GM19240 (cell line): ENCODE measurements around the gene LBH.

Experiments used
- DNase-seq: peaks from one replicate; pipeline ENCODE4 v3.0.0; 2011; ENCODE audit warnings: low spot score; ENCODE audit not compliant: insufficient read length

The LBH gene

GRCh38 chr2:30235008-30235655, 3.8 kb downstream of the LBH start:
- DNase-seq = no peak

DNA sequence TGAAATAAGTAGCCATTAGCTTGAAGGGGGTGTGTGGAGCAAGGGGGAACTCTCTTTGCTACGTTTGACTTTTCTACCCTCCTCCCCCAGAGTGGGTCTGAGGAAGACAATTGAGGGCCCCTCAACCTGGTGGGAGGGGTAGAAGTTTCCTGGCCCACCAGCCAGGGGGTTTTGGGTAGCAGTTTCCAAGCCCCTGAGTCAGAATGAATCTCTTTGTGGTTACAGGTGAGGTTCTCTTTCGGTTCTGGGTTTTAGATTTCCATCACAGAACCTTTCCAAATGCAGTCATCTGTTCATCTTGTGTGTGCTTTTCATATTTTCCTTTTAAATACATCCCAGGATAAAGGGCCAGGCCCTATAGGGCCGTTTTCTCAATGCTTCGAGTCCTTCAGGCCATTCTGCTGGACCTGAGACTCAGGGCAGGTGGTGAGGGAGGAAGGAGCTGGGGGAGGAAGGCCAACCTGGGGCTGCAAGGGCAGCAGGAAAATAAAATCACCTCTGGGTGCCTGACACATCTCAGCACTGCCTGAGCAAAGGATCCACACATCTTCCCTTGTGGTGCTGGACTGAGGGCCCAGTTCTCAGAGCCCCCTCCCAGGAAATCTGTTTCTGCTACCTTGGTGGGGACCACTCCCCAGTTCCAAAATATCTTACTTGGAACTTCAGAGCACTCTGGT, 4.7 kb downstream of the LBH start:
- DNase-seq = no peak

DNA sequence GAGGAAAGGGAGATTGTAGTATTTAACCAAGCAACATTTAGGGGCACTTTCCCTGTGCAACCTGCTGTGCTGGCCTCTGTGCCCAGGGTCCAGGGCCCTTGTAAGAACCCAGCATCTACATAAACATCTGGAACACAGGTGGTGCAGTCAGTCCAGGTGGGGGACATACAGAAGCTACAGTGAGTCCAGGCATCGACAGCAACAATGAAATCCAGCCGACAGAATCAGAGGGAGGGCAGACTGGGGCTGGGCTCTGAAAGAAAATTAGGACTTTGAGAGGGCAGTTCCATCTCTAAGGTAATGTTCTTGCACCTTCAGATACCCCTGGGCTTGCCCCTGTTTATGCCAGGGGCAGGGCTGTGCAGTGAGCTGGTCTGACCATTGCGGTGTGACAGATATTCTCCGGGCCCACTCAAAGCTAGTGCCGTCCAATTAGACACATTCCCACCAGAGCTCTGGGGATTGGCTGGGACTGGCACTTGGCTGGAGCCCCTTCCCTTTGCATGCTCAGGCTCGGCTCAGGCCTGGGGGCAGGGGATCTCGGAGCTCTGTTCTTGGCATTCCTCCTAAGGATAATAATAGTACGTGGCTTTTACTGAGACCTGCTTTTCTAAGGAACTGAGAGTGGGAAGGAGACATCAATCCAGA, 5.4 kb downstream of the LBH start:
- DNase-seq = no peak

DNA sequence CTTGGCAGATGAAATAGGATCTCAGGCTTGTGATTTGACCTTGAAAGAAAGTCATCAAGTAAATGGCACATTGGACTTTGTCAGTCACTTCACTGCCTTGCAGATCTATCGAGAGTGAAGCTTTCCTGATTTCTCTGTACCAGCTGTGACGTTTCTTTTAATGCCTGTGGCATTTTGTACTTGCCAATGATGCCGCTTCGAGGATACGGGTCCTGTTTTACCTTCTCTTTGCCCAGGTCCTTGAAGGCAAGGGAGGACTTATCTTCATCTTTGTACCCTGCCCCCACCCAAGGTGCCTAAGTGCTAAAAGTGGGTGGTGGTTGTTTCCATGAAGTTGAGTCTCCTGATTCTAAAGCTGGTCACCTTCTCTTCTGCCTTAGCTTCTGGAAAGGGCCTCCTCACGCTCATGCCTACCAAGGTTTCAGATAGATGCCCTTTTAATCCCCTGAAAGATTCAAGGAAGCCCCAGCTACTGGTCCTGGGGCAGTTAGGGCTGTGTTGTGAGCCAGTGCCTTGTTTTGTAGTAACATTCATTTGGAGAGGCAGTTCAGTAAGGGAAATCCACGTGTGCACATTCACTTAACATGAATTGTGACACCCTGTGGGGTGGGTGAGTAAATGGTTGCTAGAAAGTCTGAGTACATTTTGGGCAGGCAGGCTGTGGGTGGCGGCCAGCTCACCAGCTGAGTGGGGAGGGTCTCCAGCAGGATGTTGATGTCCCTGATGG, 6.1 kb downstream of the LBH start:
- no peak for DNase-seq

DNA sequence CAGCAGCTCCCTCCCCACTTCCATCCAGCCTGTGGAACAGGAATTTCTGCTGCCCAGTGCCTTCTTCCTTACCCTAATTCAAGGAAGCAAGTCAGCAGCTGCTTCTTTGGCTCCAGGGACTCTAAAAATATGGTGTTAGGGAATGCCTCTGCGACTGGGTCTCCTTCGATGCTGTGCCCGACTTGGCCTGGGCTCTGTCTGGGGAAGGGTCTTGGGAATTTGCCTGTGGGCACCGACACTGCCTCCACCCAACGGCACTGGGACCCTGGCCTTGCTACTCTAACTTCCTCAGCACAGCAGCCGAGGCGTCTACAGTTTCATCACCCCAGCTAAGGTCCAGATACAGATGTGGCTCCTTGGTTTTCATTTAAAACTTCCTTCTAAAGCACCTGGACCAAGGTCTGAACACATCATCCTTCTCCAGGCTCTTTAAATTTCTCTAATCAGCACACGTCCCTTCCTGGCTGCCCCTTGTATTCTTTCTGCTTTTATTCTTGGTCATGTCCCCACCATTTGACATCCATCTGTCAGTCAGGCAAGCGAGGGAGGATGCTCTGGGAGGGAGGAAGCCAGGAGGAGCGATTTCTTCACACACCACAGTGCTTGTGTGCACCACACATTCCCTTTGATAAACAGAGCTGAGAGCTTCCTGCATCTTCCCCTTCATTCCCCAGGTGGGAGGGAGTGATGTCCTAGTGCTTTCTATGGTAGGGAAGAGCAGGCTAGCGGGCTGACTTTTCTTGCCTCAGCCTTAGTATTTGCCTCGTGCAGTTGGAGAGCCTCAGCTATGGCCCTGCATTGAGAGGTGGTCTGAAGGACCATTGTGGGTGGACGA, 6.8 kb downstream of the LBH start:
- DNase-seq = no peak

DNA sequence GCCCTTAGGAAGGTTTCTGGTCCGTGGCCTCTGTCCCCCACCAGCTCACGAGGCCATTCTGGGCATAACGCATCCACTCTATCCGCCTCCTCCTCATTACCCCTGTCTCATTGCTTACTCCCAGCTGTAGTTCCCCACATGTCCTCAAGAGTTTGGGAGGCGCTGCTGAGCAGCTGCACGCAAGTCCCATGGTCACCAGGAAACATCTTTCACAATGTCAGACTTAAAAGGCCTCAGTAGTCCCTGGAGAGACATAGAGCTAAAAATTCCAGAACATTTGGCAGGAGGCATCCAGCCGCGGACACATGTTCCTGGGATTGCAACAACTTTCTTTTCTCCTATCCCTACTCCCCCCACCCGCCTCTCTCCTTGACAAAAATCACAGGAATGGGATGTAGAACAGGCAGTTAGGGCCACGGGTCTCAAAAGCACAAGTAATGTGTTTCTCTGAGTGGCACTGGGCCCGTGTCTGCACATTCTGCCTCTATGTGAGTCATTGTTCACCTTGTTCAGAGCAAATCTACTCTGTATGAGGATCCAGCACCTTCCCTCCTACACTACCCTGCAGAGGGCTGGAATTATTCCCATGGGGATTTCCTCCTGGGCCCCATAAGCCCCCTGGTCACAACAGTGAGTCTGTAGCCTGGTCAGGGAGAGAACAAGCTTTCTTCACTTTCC, 8.1 kb downstream of the LBH start:
- DNase-seq = no peak

- no peak for DNase-seq
Measured at GRCh38 chr2:30239986-30240752, 8.8 kb downstream of the LBH start.

DNA sequence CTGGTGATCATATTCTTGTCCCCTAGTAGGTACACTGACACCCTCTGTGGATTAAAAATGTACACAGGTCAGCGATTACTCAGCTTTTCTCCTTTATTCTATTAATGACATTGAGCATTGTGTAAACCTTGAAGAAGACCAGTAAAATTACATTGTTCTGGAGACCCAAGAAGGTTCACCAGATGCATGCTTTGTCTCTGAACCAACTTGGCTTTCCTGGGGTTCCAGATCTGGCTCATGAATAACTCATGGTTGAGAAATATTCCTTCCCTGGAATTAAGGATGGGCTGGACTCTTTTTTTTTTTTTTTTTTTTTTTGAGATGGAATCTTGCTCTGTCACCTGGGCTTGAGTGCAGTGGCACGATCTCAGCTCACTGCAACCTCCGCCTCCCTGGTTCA, 11.9 kb downstream of the LBH start:
- no peak for DNase-seq

DNA sequence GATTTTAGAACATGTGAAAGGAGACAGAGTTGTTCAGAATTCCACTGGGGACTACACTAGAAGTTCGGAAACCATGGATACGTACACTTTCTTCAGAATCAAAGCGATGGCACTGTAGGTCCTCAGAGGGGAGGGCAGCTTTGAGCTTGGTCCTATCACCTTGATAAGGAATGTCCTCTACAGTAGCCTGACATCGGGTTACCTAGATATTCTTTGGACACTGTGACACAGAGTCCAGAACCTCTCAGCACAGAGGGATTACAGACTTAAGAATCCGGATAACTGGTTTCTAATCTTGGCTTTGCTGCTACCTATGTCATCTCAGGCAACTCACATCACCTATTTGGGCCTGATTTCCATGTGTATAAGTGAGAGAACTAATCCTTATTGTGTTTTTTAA, 14.0 kb downstream of the LBH start:
- no peak for DNase-seq

GRCh38 chr2:30248791-30249190, 17.5 kb downstream of the LBH start:
- DNase-seq = no peak

GRCh38 chr2:30249354-30249753, 18.0 kb downstream of the LBH start:
- no peak for DNase-seq

DNA sequence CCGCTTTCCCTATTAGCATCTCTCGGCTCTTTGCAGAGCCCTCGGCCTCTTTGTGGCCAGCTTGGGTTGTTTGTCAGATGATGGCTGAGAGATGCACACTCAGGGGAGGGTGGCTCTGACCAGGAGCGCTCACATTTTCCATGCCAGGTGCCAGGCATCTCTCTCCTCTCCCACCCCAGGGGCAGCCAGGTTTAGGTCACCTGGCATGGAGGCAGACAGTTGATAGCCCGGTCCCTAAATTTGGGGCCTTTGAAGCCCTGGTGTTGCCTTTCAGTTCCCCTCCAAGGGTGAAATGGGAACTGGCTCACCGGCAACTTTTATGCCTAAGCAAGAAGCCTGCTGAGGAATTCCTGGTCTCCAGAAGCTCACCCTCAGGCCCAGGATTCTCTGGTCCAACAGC, 19.1 kb downstream of the LBH start:
- DNase-seq = no peak

GRCh38 chr2:30252723-30253701, 21.7 kb downstream of the LBH start:
- no peak for DNase-seq

GRCh38 chr2:30253873-30254684, 22.7 kb downstream of the LBH start:
- DNase-seq = no peak

DNA sequence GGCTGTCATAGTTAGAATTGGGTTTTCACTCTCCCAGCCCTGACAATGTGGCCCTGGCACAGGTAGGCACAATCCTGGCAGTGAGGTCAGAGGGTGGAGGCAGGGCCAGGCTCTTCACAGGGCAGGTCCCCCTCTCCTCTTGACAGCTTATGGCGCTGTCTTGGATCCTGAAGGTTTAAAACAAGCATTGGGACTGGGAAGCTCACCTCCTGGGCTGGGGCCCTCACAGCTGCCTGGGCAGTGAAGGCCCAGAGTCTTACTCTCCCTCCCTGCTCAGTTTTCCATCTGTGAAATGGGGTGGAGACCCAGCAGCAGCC, 23.3 kb downstream of the LBH start:
- DNase-seq = no peak

GRCh38 chr2:30255026-30255425, 23.7 kb downstream of the LBH start:
- no peak for DNase-seq

- no peak for DNase-seq
Measured at GRCh38 chr2:30255466-30256408, 24.4 kb downstream of the LBH start.
